GM10266 (cell line): Measurements from ENCODE around the gene PHLDB2.

Source experiments
- DNase-seq: peaks from one replicate; pipeline ENCODE4 v3.0.0; 2012; ENCODE audit errors: extremely low spot score
- TF ChIP-seq, protein P1 (sequence below): IDR thresholded peaks from 2 replicates; pipeline ENCODE4 v1.5.1; 2012; ENCODE audit warnings: mild to moderate bottlenecking, low read depth; ENCODE audit not compliant: control insufficient read depth, insufficient read depth; ENCODE audit errors: missing control alignments

The PHLDB2 gene

GRCh38 chr3:111968319-111969054 lies 109.4 kb downstream of the PHLDB2 start:
- no peak for DNase-seq
- TF ChIP-seq, protein P1, sequence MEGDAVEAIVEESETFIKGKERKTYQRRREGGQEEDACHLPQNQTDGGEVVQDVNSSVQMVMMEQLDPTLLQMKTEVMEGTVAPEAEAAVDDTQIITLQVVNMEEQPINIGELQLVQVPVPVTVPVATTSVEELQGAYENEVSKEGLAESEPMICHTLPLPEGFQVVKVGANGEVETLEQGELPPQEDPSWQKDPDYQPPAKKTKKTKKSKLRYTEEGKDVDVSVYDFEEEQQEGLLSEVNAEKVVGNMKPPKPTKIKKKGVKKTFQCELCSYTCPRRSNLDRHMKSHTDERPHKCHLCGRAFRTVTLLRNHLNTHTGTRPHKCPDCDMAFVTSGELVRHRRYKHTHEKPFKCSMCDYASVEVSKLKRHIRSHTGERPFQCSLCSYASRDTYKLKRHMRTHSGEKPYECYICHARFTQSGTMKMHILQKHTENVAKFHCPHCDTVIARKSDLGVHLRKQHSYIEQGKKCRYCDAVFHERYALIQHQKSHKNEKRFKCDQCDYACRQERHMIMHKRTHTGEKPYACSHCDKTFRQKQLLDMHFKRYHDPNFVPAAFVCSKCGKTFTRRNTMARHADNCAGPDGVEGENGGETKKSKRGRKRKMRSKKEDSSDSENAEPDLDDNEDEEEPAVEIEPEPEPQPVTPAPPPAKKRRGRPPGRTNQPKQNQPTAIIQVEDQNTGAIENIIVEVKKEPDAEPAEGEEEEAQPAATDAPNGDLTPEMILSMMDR = no peak

- no peak for DNase-seq
- TF ChIP-seq, protein P1 = no peak
Observed at GRCh38 chr3:111970376-111970775, 111.3 kb downstream of the PHLDB2 start.

GRCh38 chr3:111971533-111972130 lies 112.6 kb downstream of the PHLDB2 start:
- DNase-seq = no peak
- TF ChIP-seq, protein P1 = no peak

DNA sequence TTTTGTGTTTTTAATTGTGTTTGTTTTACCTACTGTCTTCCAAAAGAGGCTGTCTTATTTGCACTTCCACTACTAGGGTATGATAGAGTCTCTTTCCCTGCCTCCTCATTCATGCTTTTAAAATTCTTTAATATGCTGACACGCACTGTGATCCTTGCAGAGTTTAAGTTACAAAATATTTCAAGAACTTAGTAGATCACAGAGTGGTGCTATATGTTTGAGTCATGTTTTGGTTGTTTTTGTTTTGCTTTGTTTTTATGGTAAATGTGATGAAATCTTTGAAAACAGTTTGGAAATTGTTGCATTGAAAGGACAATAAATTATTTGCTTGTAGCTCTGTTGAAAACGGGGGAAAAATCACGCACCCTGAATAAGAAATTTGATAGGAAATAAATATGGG lies 113.8 kb downstream of the PHLDB2 start:
- TF ChIP-seq, protein P1 = no peak

DNA sequence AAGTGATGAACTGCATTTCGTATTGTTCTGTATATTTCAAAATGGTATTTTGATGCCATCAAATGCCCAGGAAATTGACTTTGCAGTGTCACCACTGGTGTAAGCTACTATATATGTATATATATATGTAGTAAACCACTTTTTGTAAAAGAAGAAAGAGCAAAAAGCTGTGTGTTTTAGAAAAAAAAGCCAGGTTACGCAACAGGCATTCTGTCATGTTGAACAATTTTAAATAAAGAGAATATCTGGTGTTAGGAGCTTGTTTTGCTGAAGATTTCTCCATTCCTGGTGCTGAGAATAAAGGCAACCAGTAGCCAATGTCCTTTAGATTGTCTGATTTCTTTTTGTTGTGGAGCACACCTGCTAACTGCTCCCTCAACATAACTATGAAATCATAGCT lies 116.1 kb downstream of the PHLDB2 start:
- TF ChIP-seq, protein P1 = no peak
- no peak for DNase-seq

More for the DNA sequence above, 113.8 kb downstream of the PHLDB2 start:
- DNase-seq = no peak

DNA sequence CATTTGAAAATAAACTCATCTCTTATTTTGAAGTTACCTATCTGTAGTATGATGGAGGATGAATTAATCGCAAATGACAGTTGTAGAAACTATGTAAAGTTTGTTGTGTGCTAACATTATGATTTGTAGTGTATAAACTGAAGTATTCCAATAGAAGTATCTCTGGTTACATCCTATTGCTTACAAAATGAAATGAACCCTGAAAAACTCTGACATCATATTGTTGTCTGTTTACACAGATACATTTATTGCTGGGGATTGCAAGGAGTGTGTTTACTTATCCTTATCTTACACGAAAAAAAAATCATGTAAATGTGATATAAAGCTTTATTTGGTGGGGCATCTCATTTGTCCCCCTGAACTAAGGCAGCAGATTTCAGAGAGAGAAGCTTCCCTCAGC lies 117.2 kb downstream of the PHLDB2 start:
- DNase-seq = no peak
- TF ChIP-seq, protein P1 = no peak
